MCF 10A (cell line): Measurements from ENCODE around the gene CLK4. TPM values are rescaled to one million over a fixed set of nuclear protein-coding genes. Genes with fewer than 3 reads are reported as not detected.
A peak's percentile ranks its signal among the peaks of the same experiment; 100 is the strongest.

Experiments used
- Bru-seq: library from RNA; stranded (reverse); fragments of 400-500 nt; gene quantifications from one replicate; lab custom pipeline; 2021; lab: Mats Ljungman, UMichigan
- BruChase-seq, 2 experiments: library from RNA; stranded (reverse); fragments of 400-500 nt; gene quantifications; one replicate each; lab custom pipeline; 2021; lab: Mats Ljungman, UMichigan
- BruUV-seq: library from RNA; stranded (reverse); fragments of 400-500 nt; replicated peaks from 2 replicates; lab custom pipeline; 2021; lab: Mats Ljungman, UMichigan
- CTCF ChIA-PET: fragments of 300-600 bp; sonication (Branson Sonifier 250); formaldehyde crosslinking; extraction: SDS; loops from one replicate; lab custom pipeline; 2021; ENCODE audit warnings: antibody characterized with exemption, inconsistent platforms; lab: Yijun Ruan, JAX
- POLR2A ChIA-PET: fragments of 300-600, 350-650 bp; sonication (Branson Sonifier 250); formaldehyde crosslinking; extraction: SDS; loops from one replicate; lab custom pipeline; 2020; ENCODE audit warnings: antibody characterized with exemption, inconsistent platforms; lab: Yijun Ruan, JAX
- DNase-seq: peaks from one replicate; pipeline ENCODE4 v3.0.0-alpha.2; 2018; ENCODE audit not compliant: unreplicated experiment
- H3K27ac Mint-ChIP-seq: one replicate; pipeline ENCODE4 v1.8.0; 2022; ENCODE audit warnings: mild to moderate bottlenecking, low read depth, mixed read lengths; ENCODE audit not compliant: unreplicated experiment
- H3K27me3 Mint-ChIP-seq: one replicate; pipeline ENCODE4 v1.8.0; 2022; ENCODE audit warnings: mixed read lengths; ENCODE audit not compliant: insufficient read depth, unreplicated experiment
- H3K36me3 Mint-ChIP-seq: one replicate; pipeline ENCODE4 v1.8.0; 2022; ENCODE audit warnings: mild to moderate bottlenecking, moderate library complexity, mixed read lengths; ENCODE audit not compliant: insufficient read depth, unreplicated experiment
- H3K4me1 Mint-ChIP-seq: one replicate; pipeline ENCODE4 v1.8.0; 2022; ENCODE audit warnings: mixed read lengths; ENCODE audit not compliant: insufficient read depth, unreplicated experiment
- H3K4me3 Mint-ChIP-seq: one replicate; pipeline ENCODE4 v1.8.0; 2022; ENCODE audit warnings: mild to moderate bottlenecking, moderate library complexity, mixed read lengths; ENCODE audit not compliant: unreplicated experiment
- H3K9me3 Mint-ChIP-seq: one replicate; pipeline ENCODE4 v1.8.0; 2022; ENCODE audit warnings: mixed read lengths; ENCODE audit not compliant: unreplicated experiment
- intact Hi-C: fragments of 100-400 bp; cut with micrococcal nuclease; formaldehyde crosslinking; loops from 2 replicates; pipeline ENCODE4 v1.14.1; 2022
- long read RNA-seq: library from polyadenylated mRNA; stranded (forward); transcript quantifications from one replicate; pipeline ENCODE4 v2.0.0, GENCODE V29; 2022
- total RNA-seq: library from RNA; stranded (reverse); gene quantifications from 2 replicates; pipeline ENCODE4 v1.2.3, GENCODE V29; 2022
- TF ChIP-seq, protein P1 (sequence below): fragments of 200-600 bp; IDR thresholded peaks from one replicate; pipeline ENCODE4 v1.8.0; 2022; ENCODE audit warnings: antibody characterized with exemption, mild to moderate bottlenecking; ENCODE audit not compliant: unreplicated experiment

CLK4 gene
- total RNA-seq (49.3 and 51.7 TPM in 2 replicates), Bru-seq, nascent RNA (percentile 95 among the genes with signal in this experiment), BruChase-seq, experiment 1, labeled RNA remaining after a 6-hour chase (percentile 87 among the genes with signal in this experiment), BruChase-seq, experiment 2, labeled RNA remaining after a 2-hour chase (percentile 96 among the genes with signal in this experiment)
- long read RNA-seq, transcript CLK4-201 (13 exons, 2,568 nt), result major isoform, 63 of 96 reads
- long read RNA-seq, transcript CLK4-203 (12 exons, 3,462 nt), result minor isoform, 6 of 96 reads
- long read RNA-seq, partial matches to known transcripts, result 1 of 96 reads
- long read RNA-seq, other reads (novel, unspliced or antisense), result 24 of 96 reads

DNA sequence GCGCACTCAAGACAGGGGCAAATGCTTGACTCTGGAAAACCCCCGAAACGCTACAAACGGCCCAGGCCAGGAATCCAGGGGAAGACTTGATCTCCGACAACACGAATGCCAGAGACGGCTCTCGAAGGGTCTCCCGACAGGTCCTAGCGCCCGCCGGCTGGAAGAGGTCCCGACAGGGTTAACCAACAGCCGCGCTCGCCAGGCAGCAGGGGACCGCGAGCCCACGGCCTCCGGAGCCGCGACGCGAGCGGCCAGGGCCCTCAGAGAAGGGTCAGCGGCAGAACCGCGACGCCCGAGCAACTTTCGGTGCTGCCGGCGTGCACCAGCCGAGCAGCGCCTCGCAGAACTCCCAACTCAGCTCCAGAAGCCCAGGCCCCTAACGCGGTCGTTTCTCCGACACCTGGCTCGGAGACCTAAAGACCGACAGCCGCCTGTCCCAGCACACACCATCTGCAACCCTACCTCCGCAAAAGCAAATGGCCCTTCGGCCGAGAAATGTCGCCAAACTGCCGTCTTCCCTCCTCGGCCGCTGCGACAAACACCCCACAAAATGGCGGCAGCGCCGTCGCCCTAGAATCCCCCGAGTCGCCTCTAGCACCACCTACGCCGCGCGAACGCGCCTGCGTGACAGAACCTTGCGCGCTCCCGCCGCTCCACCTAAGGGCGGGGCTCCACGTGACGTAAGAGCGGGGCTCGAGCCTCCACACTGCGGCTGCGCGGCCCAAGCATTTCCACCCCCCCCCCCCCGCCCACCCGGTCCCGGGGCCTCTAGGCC lies at the start of gene CLK4:
Gene CLK4 (minus strand): TSS at position 567 of the 775 bp plus-strand sequence. CDS start 3,634 bp downstream, outside the sequence.
- H3K9me3 Mint-ChIP-seq, result no peaks in the 10 kb centered on the region
- CTCF ChIA-PET, result interaction anchor here (0.6 to 1.9 kb wide), 4 partner anchors 15 to 252 kb away, joined by 3 to 8 read pairs (median 4); partner anchors contain the start of gene ZNF354A
- H3K4me1 Mint-ChIP-seq, result peaks cover 32% of the 10 kb centered on the region
- POLR2A ChIA-PET, result interaction anchor here (0.9 to 6.4 kb wide), 29 partner anchors 11 to 933 kb away, joined by 3 to 79 read pairs (median 6); partner anchors contain the start of genes ZNF354A and ZNF354B
- peak; percentile 97 for DNase-seq
- TSS peak; percentile 53 for BruUV-seq
- H3K36me3 Mint-ChIP-seq, result peaks cover 22% of the 10 kb centered on the region
- H3K27me3 Mint-ChIP-seq, result no peaks in the 10 kb centered on the region
- intact Hi-C loops, result loop anchor here (1.0 to 10.0 kb wide), 9 partner anchors 16 to 928 kb away; partner anchors contain the start of genes NHP2, RUFY1 and ZNF354A
- peak within 1 kb of the TSS; percentile 88 for H3K4me3 Mint-ChIP-seq
- TF ChIP-seq, protein P1, sequence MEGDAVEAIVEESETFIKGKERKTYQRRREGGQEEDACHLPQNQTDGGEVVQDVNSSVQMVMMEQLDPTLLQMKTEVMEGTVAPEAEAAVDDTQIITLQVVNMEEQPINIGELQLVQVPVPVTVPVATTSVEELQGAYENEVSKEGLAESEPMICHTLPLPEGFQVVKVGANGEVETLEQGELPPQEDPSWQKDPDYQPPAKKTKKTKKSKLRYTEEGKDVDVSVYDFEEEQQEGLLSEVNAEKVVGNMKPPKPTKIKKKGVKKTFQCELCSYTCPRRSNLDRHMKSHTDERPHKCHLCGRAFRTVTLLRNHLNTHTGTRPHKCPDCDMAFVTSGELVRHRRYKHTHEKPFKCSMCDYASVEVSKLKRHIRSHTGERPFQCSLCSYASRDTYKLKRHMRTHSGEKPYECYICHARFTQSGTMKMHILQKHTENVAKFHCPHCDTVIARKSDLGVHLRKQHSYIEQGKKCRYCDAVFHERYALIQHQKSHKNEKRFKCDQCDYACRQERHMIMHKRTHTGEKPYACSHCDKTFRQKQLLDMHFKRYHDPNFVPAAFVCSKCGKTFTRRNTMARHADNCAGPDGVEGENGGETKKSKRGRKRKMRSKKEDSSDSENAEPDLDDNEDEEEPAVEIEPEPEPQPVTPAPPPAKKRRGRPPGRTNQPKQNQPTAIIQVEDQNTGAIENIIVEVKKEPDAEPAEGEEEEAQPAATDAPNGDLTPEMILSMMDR, result no peak
- peak within 1 kb of the TSS; percentile 100 for H3K27ac Mint-ChIP-seq

DNA sequence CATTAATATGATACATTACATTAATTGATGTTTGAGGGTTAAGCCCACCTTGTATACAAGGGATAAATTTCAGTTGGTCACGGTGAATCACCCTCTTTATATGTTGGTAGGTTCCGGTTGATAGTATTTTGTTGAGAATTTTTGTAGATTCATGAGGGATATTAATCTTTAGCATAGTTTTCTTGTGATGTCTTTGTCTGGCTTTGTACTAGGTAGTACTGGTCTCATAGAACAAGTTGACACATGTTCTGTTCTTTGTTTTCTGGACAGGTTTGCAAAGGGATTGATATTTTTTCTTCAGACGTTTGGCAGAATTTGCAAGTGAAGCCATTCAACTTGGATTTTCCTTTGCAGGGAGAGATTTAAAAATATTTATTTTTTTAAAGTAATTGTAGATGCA lies 49.1 kb upstream of the CLK4 start:
- Mint-ChIP-seq H3K27ac (peak overlapping the region; percentile 70), H3K9me3 (peaks cover 9% of the 10 kb centered on the region), H3K27me3 (no peaks in the 10 kb centered on the region), H3K36me3 (peaks cover 7% of the 10 kb centered on the region), H3K4me3 (peak overlapping the region; percentile 1), H3K4me1 (peaks cover 33% of the 10 kb centered on the region)
- ChIA-PET CTCF (no interaction called here), POLR2A (interaction anchor here (0.7 to 1.9 kb wide), 7 partner anchors 14 to 111 kb away, joined by 3 to 10 read pairs (median 4); partner anchors contain the start of genes CLK4 and ZNF354A)
- TF ChIP-seq, protein P1, result no peak
- BruUV-seq, result no TSS peak
- DNase-seq, result peak; percentile 55
- intact Hi-C loops, result no loop called here

DNA sequence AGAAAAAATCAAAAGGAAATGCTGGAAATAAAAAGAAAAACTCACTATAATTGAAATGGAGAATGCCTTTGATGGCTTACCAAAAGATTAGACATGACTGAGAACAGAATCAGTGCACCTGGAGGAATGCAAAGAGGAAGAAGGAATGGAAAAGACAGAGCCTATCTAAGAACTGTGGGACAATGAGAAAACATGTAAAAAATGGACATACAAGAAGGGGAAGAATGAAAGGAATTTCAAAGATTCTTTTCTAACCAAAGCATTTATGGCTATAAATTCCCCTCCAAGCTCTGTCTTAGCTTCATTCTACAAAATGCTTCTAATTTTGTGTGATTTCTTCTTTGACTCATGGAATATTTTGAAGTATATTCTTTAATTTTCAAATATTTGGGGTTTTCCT lies 47.5 kb upstream of the CLK4 start:
- Mint-ChIP-seq H3K9me3 (peaks cover 14% of the 10 kb centered on the region), H3K27me3 (no peaks in the 10 kb centered on the region), H3K36me3 (peaks cover 7% of the 10 kb centered on the region), H3K4me1 (peaks cover 33% of the 10 kb centered on the region), H3K27ac (peak overlapping the region; percentile 3), H3K4me3 (no peak overlapping the region)
- no TSS peak for BruUV-seq
- intact Hi-C loops, result no loop called here
- TF ChIP-seq, protein P1, result no peak
- ChIA-PET POLR2A (interaction anchor here (1.4 to 1.6 kb wide), 3 partner anchors 48 to 113 kb away, joined by 3 to 6 read pairs (median 3); partner anchors contain the start of gene CLK4), CTCF (interaction anchor here (0.9 kb wide), 1 partner anchor 53 kb away, joined by 4 read pairs; no protein-coding TSS in a partner anchor)
- DNase-seq, result no peak
